GM12892 (cell line): Measurements from ENCODE around the gene CRYBG3.

Source experiments
- POLR2A ChIP-seq: IDR thresholded peaks from 2 replicates; pipeline ENCODE4 v1.6.1; 2011; ENCODE audit warnings: low read depth, low read length, control low read depth
- POLR2AphosphoS5 ChIP-seq: IDR thresholded peaks from 2 replicates; pipeline ENCODE4 v1.6.1; 2011; ENCODE audit warnings: low read depth, low read length, control low read depth

DNA sequence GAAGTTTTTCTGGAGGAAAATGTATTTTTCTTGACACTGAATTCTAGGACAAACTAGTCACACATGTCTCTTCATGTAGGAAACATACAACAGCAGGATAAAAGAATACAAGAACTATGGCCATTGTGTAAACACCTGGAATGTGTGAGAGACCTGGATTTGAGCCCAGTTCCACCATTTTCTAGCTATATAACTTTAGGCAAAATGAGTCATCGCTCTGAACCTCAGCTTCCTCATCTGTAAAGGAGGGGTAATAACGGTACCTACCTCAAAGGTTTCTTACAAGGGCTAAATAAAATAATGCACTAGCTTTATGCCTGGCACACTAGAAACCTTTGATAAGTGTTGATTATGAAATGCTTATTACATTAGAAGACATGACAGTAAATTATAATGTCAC lies 92.6 kb downstream of the CRYBG3 start:
- no peak for TF ChIP-seq POLR2AphosphoS5
- no peak for TF ChIP-seq POLR2A
